ENCODE measurements around the gene P4HTM. TPM values are rescaled to one million over a fixed set of nuclear protein-coding genes. Genes with fewer than 3 reads are reported as not detected.

P4HTM gene
- total RNA-seq, 1 donor from 2014 or later: 34.4 TPM

DNA sequence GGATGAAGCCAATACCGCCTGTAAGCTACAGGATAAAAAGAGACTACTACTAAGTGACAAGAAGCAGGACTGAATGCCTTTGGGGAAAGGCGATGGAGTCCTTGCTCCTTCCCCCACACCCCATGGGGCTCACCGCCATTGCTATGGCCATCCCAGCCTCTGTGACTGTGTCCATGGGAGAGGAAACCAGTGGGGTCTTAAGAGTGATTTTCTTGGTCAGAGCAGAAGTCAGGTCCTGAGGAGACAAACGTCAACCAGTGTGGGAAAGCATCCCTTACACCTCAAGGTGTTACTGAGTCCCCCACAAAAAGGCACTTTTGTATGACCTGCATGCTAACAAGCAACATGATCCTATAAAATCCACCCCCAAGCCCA, 38.2 kb downstream of the P4HTM start:
- H3K36me3 Mint-ChIP-seq (ENCODE audit: low read depth): peaks cover 85% of the 10 kb centered on the region
- TF ChIP-seq, protein P1, sequence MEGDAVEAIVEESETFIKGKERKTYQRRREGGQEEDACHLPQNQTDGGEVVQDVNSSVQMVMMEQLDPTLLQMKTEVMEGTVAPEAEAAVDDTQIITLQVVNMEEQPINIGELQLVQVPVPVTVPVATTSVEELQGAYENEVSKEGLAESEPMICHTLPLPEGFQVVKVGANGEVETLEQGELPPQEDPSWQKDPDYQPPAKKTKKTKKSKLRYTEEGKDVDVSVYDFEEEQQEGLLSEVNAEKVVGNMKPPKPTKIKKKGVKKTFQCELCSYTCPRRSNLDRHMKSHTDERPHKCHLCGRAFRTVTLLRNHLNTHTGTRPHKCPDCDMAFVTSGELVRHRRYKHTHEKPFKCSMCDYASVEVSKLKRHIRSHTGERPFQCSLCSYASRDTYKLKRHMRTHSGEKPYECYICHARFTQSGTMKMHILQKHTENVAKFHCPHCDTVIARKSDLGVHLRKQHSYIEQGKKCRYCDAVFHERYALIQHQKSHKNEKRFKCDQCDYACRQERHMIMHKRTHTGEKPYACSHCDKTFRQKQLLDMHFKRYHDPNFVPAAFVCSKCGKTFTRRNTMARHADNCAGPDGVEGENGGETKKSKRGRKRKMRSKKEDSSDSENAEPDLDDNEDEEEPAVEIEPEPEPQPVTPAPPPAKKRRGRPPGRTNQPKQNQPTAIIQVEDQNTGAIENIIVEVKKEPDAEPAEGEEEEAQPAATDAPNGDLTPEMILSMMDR (IDR thresholded peaks at IDR 0.05): no peak
- ChIA-PET POLR2A (interaction anchor here (0.6 to 14.9 kb wide), 13 partner anchors 8 to 925 kb away, joined by 3 to 372 read pairs (median 9); partner anchors contain the start of genes ARIH2, DALRD3, P4HTM and QARS1), CTCF (interaction anchor here (1.5 to 1.7 kb wide), 2 partner anchors 11 to 40 kb away, joined by 5 to 17 read pairs; partner anchors contain the start of gene DALRD3)
- peak overlapping the region; percentile 94 for H3K27ac Mint-ChIP-seq
- H3K27me3 Mint-ChIP-seq: no peaks in the 10 kb centered on the region
- peaks cover 54% of the 10 kb centered on the region for H3K4me1 Mint-ChIP-seq
- peak overlapping the region; percentile 93 for H3K4me3 Mint-ChIP-seq
- intact Hi-C loops (cut with micrococcal nuclease): loop anchor here (2.0 to 10.0 kb wide), 2 partner anchors 67 to 1267 kb away; partner anchors contain the start of genes HYAL3, IFRD2, NAA80 and QRICH1
- no peak for ATAC-seq (ENCODE audit: low read depth)
- no peaks in the 10 kb centered on the region for H3K9me3 Mint-ChIP-seq
- no peak for DNase-seq

DNA sequence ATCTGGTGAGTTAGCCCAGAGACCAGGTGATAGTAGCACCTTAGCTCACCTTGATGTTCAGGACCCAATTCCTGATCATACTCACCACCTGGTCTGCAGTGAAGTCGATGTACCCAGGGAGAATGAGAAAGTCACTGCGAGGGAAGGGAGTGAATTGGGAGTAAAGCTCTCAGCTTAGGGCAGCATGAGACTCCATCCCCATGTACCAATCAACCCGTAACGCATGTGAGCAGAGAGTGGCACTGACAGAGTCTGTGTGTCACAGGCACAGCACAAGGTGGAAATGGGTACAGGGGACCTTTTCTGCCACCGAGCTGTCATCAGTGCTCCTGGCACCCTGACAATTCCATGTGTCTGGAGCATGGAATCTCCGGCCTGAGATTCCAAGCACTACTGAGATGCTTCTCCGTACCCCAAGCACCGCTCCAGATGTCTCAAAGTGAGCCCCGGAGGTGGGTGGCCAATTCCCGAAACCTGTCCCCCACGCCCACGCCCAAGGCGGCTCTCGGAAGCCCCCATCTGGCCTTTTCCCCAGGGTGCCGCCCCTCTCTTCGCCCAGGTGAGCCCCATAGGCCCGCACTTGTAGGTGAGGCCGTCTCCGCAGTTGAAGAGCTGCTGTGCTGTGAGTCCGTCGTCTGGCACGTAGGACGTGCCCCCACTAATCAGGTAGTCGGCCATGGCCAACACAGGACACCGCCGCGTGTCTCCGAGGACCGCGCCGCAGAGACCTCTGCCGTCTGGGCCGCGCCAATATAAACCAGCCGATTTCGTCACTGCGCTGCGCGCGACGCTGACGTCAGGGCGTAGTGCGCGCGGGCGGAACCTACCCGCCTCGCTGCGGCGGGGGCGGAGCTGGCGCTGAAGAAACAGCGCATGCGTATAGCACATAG, 38.9 kb downstream of the P4HTM start, which contains the start of gene IMPDH2:
Gene IMPDH2, minus strand, starts transcription at position 726 of the 890 bp plus-strand sequence. Its CDS starts 48 bp downstream, at position 678.
- Mint-ChIP-seq H3K27ac (peak within 1 kb of the TSS; percentile 94), H3K36me3 (ENCODE audit: low read depth) (peaks cover 79% of the 10 kb centered on the region), H3K9me3 (no peaks in the 10 kb centered on the region), H3K27me3 (no peaks in the 10 kb centered on the region), H3K4me3 (peak within 1 kb of the TSS; percentile 93), H3K4me1 (peaks cover 49% of the 10 kb centered on the region)
- TF ChIP-seq, protein P1 (IDR thresholded peaks at IDR 0.05): no peak
- POLR2A ChIA-PET: interaction anchor here (0.5 to 14.9 kb wide), 32 partner anchors 8 to 941 kb away, joined by 3 to 372 read pairs (median 4); partner anchors contain the start of genes ARIH2, CCDC51, DALRD3 and IP6K2
- intact Hi-C loops (cut with micrococcal nuclease): loop anchor here (1.0 to 10.0 kb wide), 5 partner anchors 8 to 1266 kb away; partner anchors contain the start of genes HYAL3, IFRD2, NAA80 and QRICH1
- DNase-seq (peak; percentile 91), ATAC-seq (ENCODE audit: low read depth) (peak; percentile 90)
- CTCF ChIA-PET: interaction anchor here (0.6 to 1.7 kb wide), 7 partner anchors 8 to 65 kb away, joined by 3 to 17 read pairs (median 5); partner anchors contain the start of genes DALRD3, QRICH1 and WDR6

DNA sequence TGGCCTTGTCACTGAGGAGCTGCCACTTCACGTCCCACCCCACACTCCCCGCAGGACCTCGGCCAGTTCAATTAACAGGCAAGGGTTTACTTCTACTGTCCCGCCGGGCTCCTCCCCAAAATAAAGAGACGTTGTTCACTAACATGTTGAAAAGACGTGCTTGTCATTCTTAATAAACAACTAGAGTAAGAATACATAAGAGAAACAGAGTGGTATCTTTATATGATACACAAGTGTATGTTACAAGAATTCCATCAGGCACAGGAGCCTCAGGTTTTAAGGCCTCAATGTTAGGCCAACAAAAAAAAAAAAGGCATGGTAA, 39.5 kb downstream of the P4HTM start:
- TF ChIP-seq, protein P1 (IDR thresholded peaks at IDR 0.05): no peak
- peaks cover 77% of the 10 kb centered on the region for H3K36me3 Mint-ChIP-seq (ENCODE audit: low read depth)
- ChIA-PET POLR2A (interaction anchor here (0.5 to 14.9 kb wide), 29 partner anchors 9 to 942 kb away, joined by 3 to 372 read pairs (median 4); partner anchors contain the start of genes ARIH2, CCDC51, DALRD3 and IP6K2), CTCF (interaction anchor here (0.6 to 1.7 kb wide), 7 partner anchors 9 to 64 kb away, joined by 3 to 17 read pairs (median 5); partner anchors contain the start of genes DALRD3, QRICH1 and WDR6)
- H3K4me3 Mint-ChIP-seq: peak overlapping the region; percentile 93
- ATAC-seq (ENCODE audit: low read depth): no peak
- no peaks in the 10 kb centered on the region for H3K27me3 Mint-ChIP-seq
- peaks cover 48% of the 10 kb centered on the region for H3K4me1 Mint-ChIP-seq
- no peaks in the 10 kb centered on the region for H3K9me3 Mint-ChIP-seq
- peak overlapping the region; percentile 94 for H3K27ac Mint-ChIP-seq
- no peak for DNase-seq
- intact Hi-C loops (cut with micrococcal nuclease): loop anchor here (1.0 to 10.0 kb wide), 5 partner anchors 8 to 1265 kb away; partner anchors contain the start of genes HYAL3, IFRD2, NAA80 and QRICH1

DNA sequence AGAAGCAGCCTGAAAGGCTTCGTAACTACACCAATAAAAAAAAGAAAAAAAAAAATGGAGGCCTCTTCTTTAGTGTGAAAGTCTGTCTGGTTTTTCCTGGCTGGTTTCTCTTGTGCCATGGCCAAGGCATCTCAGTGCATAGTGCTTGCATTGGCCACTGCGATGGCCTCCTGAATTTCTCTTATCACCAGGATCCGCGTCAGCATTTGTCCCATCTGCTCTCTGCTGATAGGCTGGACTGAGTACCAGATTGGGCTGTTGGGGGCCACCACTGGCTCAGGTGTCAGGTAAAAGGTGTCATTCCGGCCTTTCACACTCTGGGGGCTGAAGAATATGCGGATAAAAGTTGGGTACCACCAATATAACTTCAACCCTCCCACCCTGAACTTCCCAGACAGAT, 40.3 kb downstream of the P4HTM start:
- POLR2A ChIA-PET: interaction anchor here (1.3 to 2.1 kb wide), 2 partner anchors 23 to 91 kb away, joined by 3 to 6 read pairs; partner anchors contain the start of genes USP19 and WDR6
- intact Hi-C loops (cut with micrococcal nuclease): no loop called here
- H3K9me3 Mint-ChIP-seq: no peaks in the 10 kb centered on the region

More for the DNA sequence above, 40.3 kb downstream of the P4HTM start:
- no peak overlapping the region for H3K4me3 Mint-ChIP-seq
- H3K27me3 Mint-ChIP-seq: no peaks in the 10 kb centered on the region
- TF ChIP-seq, protein P1 (IDR thresholded peaks at IDR 0.05): no peak
- H3K4me1 Mint-ChIP-seq: peaks cover 41% of the 10 kb centered on the region
- ATAC-seq (ENCODE audit: low read depth): no peak
- CTCF ChIA-PET: no interaction called here
- no peak overlapping the region for H3K27ac Mint-ChIP-seq
- no peak for DNase-seq
- H3K36me3 Mint-ChIP-seq (ENCODE audit: low read depth): peaks cover 77% of the 10 kb centered on the region

All from activated B cell treated with CpG ODN at 0.5 μM for 24 hours (primary cell).